Fibroblast of the conjunctiva (primary cell): ENCODE measurements around the gene LGI1.

Experiments
- DNase-seq: peaks from one replicate; pipeline ENCODE4 v3.0.0-alpha.2; 2010; ENCODE audit warnings: low read depth

LGI1 gene

GRCh38 chr10:93755443-93756116 is 2.2 kb upstream of the LGI1 start:
- DNase-seq, result no peak

DNA sequence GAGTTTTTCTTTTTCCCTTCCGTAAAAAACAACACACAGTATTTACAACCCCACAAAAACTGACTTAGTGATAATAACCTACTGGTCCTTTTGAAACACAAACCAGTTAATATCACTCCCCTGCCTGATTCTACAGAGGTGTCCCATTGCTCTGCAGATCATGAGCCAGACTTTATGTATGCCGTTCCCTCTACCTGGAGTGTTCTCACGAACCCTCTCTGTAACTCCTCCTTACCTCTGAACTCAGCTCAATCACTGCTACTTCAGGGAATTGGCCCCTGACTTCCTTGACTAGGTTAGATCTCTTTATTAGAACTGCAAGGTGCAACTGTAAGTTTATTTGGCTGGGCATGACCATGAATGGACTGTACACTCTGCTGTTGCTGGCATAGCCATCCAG is 1.6 kb upstream of the LGI1 start:
- DNase-seq, result no peak

DNA sequence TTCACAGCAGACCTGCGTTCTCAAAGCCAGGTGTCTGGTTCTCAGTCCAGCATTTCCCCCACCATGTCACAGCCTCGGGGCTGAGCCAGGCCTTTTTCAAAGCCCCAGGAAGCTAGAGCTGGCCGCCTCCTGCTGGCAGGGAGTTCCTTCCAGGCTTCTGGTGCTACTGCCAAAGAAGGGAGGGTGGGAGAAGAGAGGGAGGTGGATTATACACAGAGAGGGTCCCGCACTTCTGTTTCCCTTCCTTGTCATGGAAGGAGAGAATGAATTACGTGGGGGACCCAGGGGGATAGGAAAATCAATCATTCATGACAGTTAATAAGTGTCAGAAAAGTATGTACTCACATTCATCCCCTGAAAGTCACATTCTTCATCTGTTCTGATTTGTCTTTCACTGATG is 600 bp upstream of the LGI1 start:
- no peak for DNase-seq

- no peak for DNase-seq
Measured at GRCh38 chr10:93758508-93758885, 761 bp downstream of the LGI1 start.

DNA sequence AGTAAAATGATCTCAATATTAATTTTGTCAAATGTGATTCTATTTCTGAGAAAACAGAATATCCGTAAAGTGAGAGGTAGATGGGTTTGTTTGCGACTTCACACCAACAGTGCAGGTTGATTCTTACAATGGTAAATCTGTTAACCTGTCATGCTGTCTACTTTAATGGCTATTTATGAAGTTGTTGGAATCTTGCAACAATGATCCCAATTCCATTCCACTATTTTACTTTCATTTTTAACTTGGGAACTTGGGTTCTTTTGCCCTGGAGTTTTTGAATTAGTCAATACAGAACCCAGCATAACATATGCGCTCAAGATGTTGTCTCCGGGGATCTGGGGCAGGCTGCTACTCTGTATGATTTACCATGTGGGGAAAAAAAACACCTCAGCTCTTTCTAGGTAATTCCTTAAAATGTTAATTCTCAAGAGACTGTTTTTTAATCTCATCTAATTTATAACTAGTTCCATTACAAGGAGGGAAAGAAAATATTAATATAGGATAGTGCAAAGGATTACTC is 1.2 kb downstream of the LGI1 start:
- no peak for DNase-seq

GRCh38 chr10:93760490-93760889 is 2.8 kb downstream of the LGI1 start:
- no peak for DNase-seq

DNA sequence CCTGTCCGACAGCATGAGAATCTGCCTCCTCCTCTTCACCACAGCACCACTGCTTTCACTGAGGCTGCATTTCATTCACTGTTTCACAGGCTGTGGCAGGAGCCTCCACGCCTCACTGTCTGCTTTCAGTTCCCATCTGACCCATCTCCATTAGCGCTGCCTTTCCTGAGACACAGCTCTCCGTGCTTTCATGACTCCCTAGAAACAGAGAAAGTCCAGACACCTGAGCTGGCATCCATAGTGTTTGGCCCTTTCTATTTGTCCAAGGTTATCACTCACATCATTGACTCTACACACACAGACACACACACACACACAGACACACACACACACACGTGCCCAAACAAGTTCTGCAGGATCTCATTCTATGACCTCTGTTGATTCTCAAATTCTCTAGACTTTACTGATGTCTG is 5.2 kb downstream of the LGI1 start:
- no peak for DNase-seq

DNA sequence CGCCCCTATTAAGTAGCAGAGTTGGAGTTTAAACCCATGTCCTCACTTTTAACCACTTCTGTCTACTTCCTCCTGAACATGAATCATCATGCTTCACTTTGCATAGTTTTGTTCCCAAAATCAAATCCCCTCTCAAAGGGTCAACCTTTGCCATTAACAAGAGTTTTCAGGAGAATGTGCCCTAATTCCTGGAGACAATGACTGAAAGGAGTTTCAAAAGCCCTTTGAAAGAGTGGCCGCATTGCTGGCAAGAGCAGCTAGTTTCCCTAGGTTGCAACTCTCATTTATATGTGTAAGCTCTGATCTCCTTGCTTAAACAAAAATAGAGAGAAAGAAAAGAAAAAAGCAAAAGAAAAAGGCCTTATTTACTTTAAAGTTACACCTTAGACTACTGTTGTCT is 9.2 kb downstream of the LGI1 start:
- no peak for DNase-seq

- DNase-seq, result no peak
Measured at GRCh38 chr10:93767724-93768399, 10.1 kb downstream of the LGI1 start.

DNA sequence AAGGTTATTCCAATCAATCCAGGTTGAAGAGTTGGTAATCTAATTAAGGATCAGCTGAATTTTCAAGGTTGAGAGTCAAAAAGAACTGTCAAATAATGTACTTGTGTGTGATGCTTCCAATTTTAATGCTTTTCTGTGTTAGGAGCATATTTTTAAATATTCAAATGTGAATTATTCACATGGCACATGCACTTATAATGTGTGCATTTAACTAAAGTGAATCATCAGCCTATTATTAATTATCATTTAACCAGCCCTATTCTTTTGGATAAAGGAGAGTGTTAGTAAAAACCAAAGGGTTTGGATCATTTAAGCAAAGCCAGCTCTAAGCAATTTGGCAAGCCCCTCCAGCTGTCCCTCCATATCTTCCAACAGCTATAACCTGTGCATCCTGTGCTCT is 11.2 kb downstream of the LGI1 start:
- DNase-seq, result no peak

GRCh38 chr10:93771354-93771753 is 13.6 kb downstream of the LGI1 start:
- DNase-seq, result no peak

- DNase-seq, result no peak
Measured at GRCh38 chr10:93773120-93773519, 15.4 kb downstream of the LGI1 start.

DNA sequence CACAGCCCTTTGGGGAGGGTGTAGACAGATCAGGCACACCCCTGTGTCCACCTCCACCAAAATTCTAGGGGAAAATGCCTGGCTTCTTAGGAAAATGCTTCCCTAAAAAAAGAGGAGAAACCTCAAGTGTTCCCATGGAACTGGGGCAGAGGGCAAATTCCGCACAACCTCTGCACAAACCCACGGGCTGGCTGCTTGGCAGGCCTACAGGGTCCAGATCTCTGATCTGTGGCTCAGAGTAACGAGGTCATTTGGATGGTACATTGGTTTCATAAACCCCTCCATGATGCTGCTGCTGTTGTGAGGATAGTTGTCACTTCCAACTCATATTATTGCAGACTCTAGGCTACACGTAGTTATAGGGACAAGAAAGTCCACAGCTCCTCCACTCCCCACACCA is 16.0 kb downstream of the LGI1 start:
- no peak for DNase-seq

- DNase-seq, result no peak
Measured at GRCh38 chr10:93775356-93775755, 17.6 kb downstream of the LGI1 start.

GRCh38 chr10:93777092-93777491 is 19.4 kb downstream of the LGI1 start:
- no peak for DNase-seq

- DNase-seq, result no peak
Measured at GRCh38 chr10:93784059-93784458, 26.3 kb downstream of the LGI1 start.

DNA sequence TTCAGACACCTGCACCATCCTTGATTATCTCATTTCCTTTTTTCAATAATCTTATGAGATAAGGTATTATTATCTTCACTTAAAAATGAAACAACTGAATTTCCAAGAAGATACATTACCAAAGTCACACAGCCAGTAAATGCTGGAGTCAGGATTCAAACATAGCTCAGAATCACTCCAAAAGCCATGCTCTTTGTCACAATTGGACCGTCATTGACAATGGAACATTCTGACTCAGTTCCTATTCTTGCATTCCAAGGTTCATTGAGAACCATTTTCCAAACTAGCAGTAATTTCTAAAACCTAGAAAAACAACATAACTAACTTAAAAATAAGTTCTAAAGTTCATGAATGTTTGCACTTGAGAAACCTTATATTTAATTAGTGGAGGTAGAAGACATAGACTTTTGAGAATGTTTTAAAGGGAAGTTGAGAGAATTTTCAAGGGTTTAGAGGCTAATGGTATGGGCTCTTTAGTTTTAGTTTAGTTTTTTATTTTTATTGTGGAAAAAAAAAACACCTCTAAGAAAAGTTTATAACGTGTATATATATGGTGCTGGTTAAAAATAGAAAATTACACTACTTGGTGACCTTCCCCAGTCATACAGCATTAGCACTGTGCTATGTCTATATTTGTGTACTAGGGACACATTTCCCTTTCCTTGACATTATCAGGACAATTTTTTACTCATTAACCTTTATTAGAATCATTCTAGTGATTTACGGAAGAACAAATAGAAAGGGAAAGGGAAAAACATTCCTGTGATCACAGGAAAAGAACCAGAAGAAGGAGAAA is 30.9 kb downstream of the LGI1 start:
- DNase-seq, result no peak

- DNase-seq, result no peak
Measured at GRCh38 chr10:93790439-93790838, 32.7 kb downstream of the LGI1 start.

GRCh38 chr10:93796167-93796566 is 38.4 kb downstream of the LGI1 start:
- no peak for DNase-seq

GRCh38 chr10:93797825-93798224 is 40.1 kb downstream of the LGI1 start:
- no peak for DNase-seq

DNA sequence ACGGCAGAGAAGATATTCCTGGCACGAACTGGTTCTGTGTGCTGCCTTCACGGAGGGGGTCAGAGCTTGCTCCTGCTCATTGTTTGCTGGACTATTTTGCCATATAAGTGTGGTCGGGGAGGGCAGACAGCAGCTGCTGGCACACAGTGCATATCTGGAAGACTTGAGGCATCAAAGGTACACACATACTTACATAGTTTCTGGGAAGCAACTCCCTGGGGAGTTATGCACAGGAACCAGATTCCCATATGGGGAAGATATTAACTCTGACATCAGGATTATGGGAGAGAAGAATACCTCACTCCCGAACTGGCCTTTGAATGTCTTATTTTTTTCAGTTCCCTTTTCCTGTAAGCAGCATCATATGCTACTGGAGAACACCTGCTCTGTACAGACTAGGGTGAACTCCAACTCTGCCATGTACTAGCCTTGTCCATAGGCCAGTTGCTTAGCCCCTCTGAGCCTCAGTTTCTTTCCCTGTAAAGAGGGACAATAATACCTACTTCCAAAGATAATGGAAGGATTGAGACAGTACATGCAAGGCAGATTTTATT is 41.5 kb downstream of the LGI1 start:
- DNase-seq, result no peak

DNA sequence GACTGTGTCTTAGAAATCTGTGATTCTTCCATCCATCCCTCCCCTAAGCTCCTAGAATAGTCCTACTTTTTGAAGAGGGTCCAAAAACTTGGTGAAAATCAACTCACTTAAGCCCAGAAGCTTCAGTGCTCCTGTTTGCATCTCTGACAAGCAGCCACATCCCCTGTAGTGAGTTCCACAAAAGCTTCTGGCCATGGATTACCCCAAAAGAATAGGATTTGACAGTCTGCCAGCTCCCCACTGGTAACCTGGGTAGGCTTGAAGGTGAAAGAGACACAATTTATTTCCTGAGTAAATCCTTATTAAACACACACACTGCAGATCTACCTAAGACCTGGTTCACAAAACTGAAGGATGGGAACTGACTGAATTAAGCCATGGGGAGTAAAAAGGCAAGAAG is 46.5 kb downstream of the LGI1 start:
- DNase-seq, result no peak

- no peak for DNase-seq
Measured at GRCh38 chr10:93806903-93807302, 49.2 kb downstream of the LGI1 start.
